IMR-90 (cell line): ENCODE results near the gene GALC. TPM values are rescaled to one million over a fixed set of nuclear protein-coding genes. Genes with fewer than 3 reads are reported as not detected.

Experiments used
- ATAC-seq: fragments of 200-7000 bp; cut with Tn5 transposase; 2 replicates; pipeline ENCODE4 v1.9.1; 2020; ENCODE audit warnings: low read depth, mild to moderate bottlenecking, moderate library complexity
- BruUV-seq: library from RNA; stranded (reverse); fragments of 400-500 nt; replicated peaks from 2 replicates; lab custom pipeline; 2021; lab: Mats Ljungman, UMichigan
- CTCF ChIA-PET: fragments of 300-600 bp; formaldehyde crosslinking; extraction: SDS; loops from one replicate; lab custom pipeline; 2021; ENCODE audit warnings: antibody characterized with exemption; lab: Yijun Ruan, JAX
- POLR2A ChIA-PET: fragments of 300-600 bp; sonication (Branson Sonifier 250); formaldehyde crosslinking; loops from one replicate; lab custom pipeline; 2022; ENCODE audit warnings: antibody characterized with exemption; ENCODE audit not compliant: unreplicated experiment; lab: Charles Lee
- DNase-seq: peaks from one replicate; pipeline ENCODE4 v3.0.0; 2013
- H2AFZ ChIP-seq: replicated peaks from 2 replicates; pipeline ENCODE3; 2013; ENCODE audit warnings: low read length, mild to moderate bottlenecking; ENCODE audit not compliant: poor library complexity
- H2AK5ac ChIP-seq: 2 replicates; pipeline ENCODE4 v1.6.1; 2013; ENCODE audit warnings: low read depth, low read length, inconsistent platforms
- H2AK9ac ChIP-seq: replicated peaks from 2 replicates; pipeline ENCODE3; 2013; ENCODE audit warnings: mild to moderate bottlenecking, low read depth, low read length, moderate library complexity; ENCODE audit not compliant: poor library complexity
- H2BK120ac ChIP-seq: 2 replicates; pipeline ENCODE4 v1.6.1; 2013; ENCODE audit warnings: low read depth, low read length, inconsistent platforms
- H2BK15ac ChIP-seq: 3 replicates; pipeline ENCODE4 v1.6.1; 2013; ENCODE audit warnings: low read depth, low read length, inconsistent platforms
- H2BK20ac ChIP-seq: 2 replicates; pipeline ENCODE4 v1.6.1; 2013; ENCODE audit warnings: low read depth, mild to moderate bottlenecking, inconsistent platforms, low read length, moderate library complexity
- H2BK5ac ChIP-seq: 2 replicates; pipeline ENCODE4 v1.6.1; 2013; ENCODE audit warnings: mild to moderate bottlenecking, low read depth, low read length, inconsistent platforms; ENCODE audit not compliant: poor library complexity, severe bottlenecking
- H3K14ac ChIP-seq: replicated peaks from 2 replicates; pipeline ENCODE4 v1.6.1; 2013; ENCODE audit warnings: low read depth, low read length, inconsistent platforms
- H3K18ac ChIP-seq: 2 replicates; pipeline ENCODE4 v1.6.1; 2013; ENCODE audit warnings: low read depth, low read length, control low read depth
- H3K23ac ChIP-seq: 2 replicates; pipeline ENCODE4 v1.6.1; 2013; ENCODE audit warnings: low read depth, low read length, inconsistent platforms
- H3K27ac ChIP-seq: 2 replicates; pipeline ENCODE4 v1.5.1; 2013; ENCODE audit warnings: mild to moderate bottlenecking, control low read depth, low read length; ENCODE audit not compliant: insufficient read depth
- H3K27me3 ChIP-seq: 2 replicates; pipeline ENCODE4 v1.6.1; 2013; ENCODE audit warnings: low read length; ENCODE audit not compliant: control insufficient read depth, insufficient read depth
- H3K36me3 ChIP-seq: 2 replicates; pipeline ENCODE4 v1.6.1; 2013; ENCODE audit warnings: low read length, mixed read lengths; ENCODE audit not compliant: control insufficient read depth, insufficient read depth
- H3K4ac ChIP-seq: 2 replicates; pipeline ENCODE4 v1.6.1; 2013; ENCODE audit warnings: low read depth, low read length, inconsistent platforms
- H3K4me1 ChIP-seq: 2 replicates; pipeline ENCODE4 v1.6.1; 2013; ENCODE audit warnings: low read length, mixed read lengths; ENCODE audit not compliant: control insufficient read depth, insufficient read depth
- H3K4me2 ChIP-seq: 2 replicates; pipeline ENCODE4 v1.6.1; 2013; ENCODE audit warnings: low read depth, mild to moderate bottlenecking, control low read depth, low read length, moderate library complexity
- H3K4me3 ChIP-seq: 2 replicates; pipeline ENCODE4 v1.5.1; 2013; ENCODE audit warnings: low read depth, mild to moderate bottlenecking, control low read depth, low read length, moderate library complexity; ENCODE audit not compliant: insufficient read depth
- H3K56ac ChIP-seq: 2 replicates; pipeline ENCODE4 v1.6.1; 2013; ENCODE audit warnings: low read length, inconsistent platforms; ENCODE audit not compliant: insufficient read depth; ENCODE audit errors: extremely low read depth
- H3K79me1 ChIP-seq, 2 experiments: 2 replicates each; pipeline ENCODE4 v1.6.1; 2013; ENCODE audit warnings: low read length in 2 of 2, inconsistent platforms in 1 of 2, low read depth in 1 of 2
- H3K9ac ChIP-seq: 2 replicates; pipeline ENCODE4 v1.6.1; 2013; ENCODE audit warnings: low read depth, low read length, control low read depth
- H3K9me1 ChIP-seq: 2 replicates; pipeline ENCODE4 v1.6.1; 2013; ENCODE audit warnings: low read length, inconsistent platforms; ENCODE audit not compliant: insufficient read depth
- H3K9me3 ChIP-seq: 2 replicates; pipeline ENCODE4 v1.6.1; 2013; ENCODE audit warnings: low read length; ENCODE audit not compliant: control insufficient read depth, insufficient read depth
- H4K20me1 ChIP-seq: 2 replicates; pipeline ENCODE4 v1.6.1; 2013; ENCODE audit warnings: low read length, inconsistent platforms; ENCODE audit not compliant: insufficient read depth
- H4K5ac ChIP-seq: 2 replicates; pipeline ENCODE4 v1.6.1; 2013; ENCODE audit warnings: mild to moderate bottlenecking, low read depth, low read length, control low read depth
- H4K8ac ChIP-seq, 2 experiments: 2 replicates each; pipeline ENCODE4 v1.6.1; 2013; ENCODE audit warnings: low read depth in 2 of 2, low read length in 2 of 2, control low read depth in 1 of 2, inconsistent platforms in 1 of 2
- H4K91ac ChIP-seq: 2 replicates; pipeline ENCODE4 v1.6.1; 2013; ENCODE audit warnings: low read depth, low read length, inconsistent platforms; ENCODE audit not compliant: insufficient read depth
- BHLHE40 ChIP-seq: fragments of 150-350 bp; IDR thresholded peaks from 2 replicates; pipeline ENCODE4 v1.6.1; 2016; ENCODE audit warnings: mild to moderate bottlenecking, low read depth, low read length
- CEBPB ChIP-seq: IDR thresholded peaks from 2 replicates; pipeline ENCODE4 v1.6.1; 2012; ENCODE audit warnings: low read depth, low read length, improper control_type of control experiment
- CHD1 ChIP-seq: IDR thresholded peaks from 2 replicates; pipeline ENCODE4 v1.6.1; 2012; ENCODE audit warnings: low read depth, low read length, improper control_type of control experiment
- CTCF ChIP-seq: conservative IDR thresholded peaks from 2 replicates; pipeline ENCODE4 v1.5.1; 2012; ENCODE audit warnings: mild to moderate bottlenecking, low read depth, low read length, improper control_type of control experiment
- FOS ChIP-seq: fragments of 150-350 bp; IDR thresholded peaks from 2 replicates; pipeline ENCODE4 v1.6.1; 2016; ENCODE audit warnings: low read depth, low read length
- MAFK ChIP-seq: IDR thresholded peaks from 2 replicates; pipeline ENCODE4 v1.6.1; 2012; ENCODE audit warnings: low read depth, low read length, improper control_type of control experiment
- MAZ ChIP-seq: IDR thresholded peaks from 2 replicates; pipeline ENCODE4 v1.6.1; 2012; ENCODE audit warnings: low read depth, mild to moderate bottlenecking, low read length, improper control_type of control experiment, moderate library complexity, borderline replicate concordance
- MXI1 ChIP-seq: IDR thresholded peaks from 2 replicates; pipeline ENCODE4 v1.6.1; 2012; ENCODE audit warnings: low read depth, mild to moderate bottlenecking, low read length, moderate library complexity, borderline replicate concordance
- NFE2L2 ChIP-seq: fragments of 150-350 bp; IDR thresholded peaks from 2 replicates; pipeline ENCODE4 v1.6.1; 2016; ENCODE audit warnings: low read depth, mild to moderate bottlenecking, low read length
- POLR2A ChIP-seq: IDR thresholded peaks from 2 replicates; pipeline ENCODE4 v1.6.1; 2012; ENCODE audit warnings: mild to moderate bottlenecking, low read depth, low read length
- RAD21 ChIP-seq: IDR thresholded peaks from 2 replicates; pipeline ENCODE4 v1.6.1; 2012; ENCODE audit warnings: low read length, improper control_type of control experiment
- RCOR1 ChIP-seq: IDR thresholded peaks from 2 replicates; pipeline ENCODE4 v1.6.1; 2012; ENCODE audit warnings: mild to moderate bottlenecking, low read length, improper control_type of control experiment; ENCODE audit not compliant: insufficient replicate concordance
- RFX5 ChIP-seq: IDR thresholded peaks from 2 replicates; pipeline ENCODE4 v1.8.0; 2012; ENCODE audit warnings: low read depth, mild to moderate bottlenecking, low read length, moderate library complexity
- SMC3 ChIP-seq: fragments of 150-350 bp; IDR thresholded peaks from 2 replicates; pipeline ENCODE4 v1.6.1; 2016; ENCODE audit warnings: low read depth, mild to moderate bottlenecking, antibody characterized with exemption, low read length, moderate library complexity
- USF2 ChIP-seq: fragments of 150-350 bp; IDR thresholded peaks from 2 replicates; pipeline ENCODE4 v1.6.1; 2017; ENCODE audit warnings: mild to moderate bottlenecking, antibody characterized with exemption, low read length, low read depth
- WGBS, 2 experiments: methylation state at CpG; one replicate each; pipeline versions ENCODE4 v1.1.5 to v1.1.7; 2013; ENCODE audit warnings: missing lambda C conversion rate in 2 of 2; ENCODE audit not compliant: insufficient read length in 1 of 2; ENCODE audit errors: extremely low coverage in 2 of 2; 5-methylcytosine and 5-hydroxymethylcytosine counted together
- dilution Hi-C: fragments of 300-500 bp; cut with HindIII; formaldehyde crosslinking; loops from one replicate; pipeline ENCODE4 v1.14.3; 2018; ENCODE audit warnings: low sequenced_read_pairs; ENCODE audit not compliant: unreplicated experiment
- in situ Hi-C: fragments of 300-500 bp; cut with MboI; formaldehyde crosslinking; loops from 3 replicates; pipeline ENCODE4 v1.14.3; 2019; ENCODE audit warnings: low sequenced_read_pairs, inconsistent platforms, mixed read lengths
- intact Hi-C: fragments of 100-400 bp; cut with micrococcal nuclease; formaldehyde crosslinking; loops from 2 replicates; pipeline ENCODE4 v1.10.0; 2022
- polyA plus RNA-seq, 3 experiments: library from polyadenylated mRNA; depleted of rRNA; stranded (reverse); fragments of >200 nt; gene quantifications; 2 replicates each; pipeline ENCODE4 v1.2.3, GENCODE V29; 2012; ENCODE audit warnings: low replicate concordance in 1 of 3
- total RNA-seq: library from RNA; depleted of rRNA; stranded (reverse); fragments of >200 nt; gene quantifications from 2 replicates; pipeline ENCODE4 v1.2.3, GENCODE V29; 2012
- TF ChIP-seq, protein P1 (sequence below): fragments of 150-350 bp; IDR thresholded peaks from 2 replicates; pipeline ENCODE4 v1.6.1; 2016; ENCODE audit warnings: low read depth, mild to moderate bottlenecking, low read length, moderate library complexity, borderline replicate concordance

GALC gene
- total and polyA plus RNA-seq, 2 of the 4 experiments (the other 2 are of a cell fraction), result 6.3 to 7.9 TPM

GRCh38 chr14:88037325-88037724, 44.3 kb upstream of the GALC start:
- no peak overlapping the region for H2BK15ac ChIP-seq
- ChIA-PET CTCF (no interaction called here), POLR2A (no interaction called here)
- DNase-seq, result no peak
- no peak overlapping the region for H4K91ac ChIP-seq
- no peak overlapping the region for H3K4me3 ChIP-seq
- H4K20me1 ChIP-seq, result no peaks in the 10 kb centered on the region
- H3K9ac ChIP-seq, result no peak overlapping the region
- H4K8ac ChIP-seq, result no peak overlapping the region
- H2AK9ac ChIP-seq, result no peak overlapping the region
- dilution Hi-C loops, result no loop called here
- no peak overlapping the region for H2AFZ ChIP-seq
- no peak overlapping the region for H2BK5ac ChIP-seq
- H3K9me1 ChIP-seq, result no peaks in the 10 kb centered on the region
- no peak for ATAC-seq
- no peak overlapping the region for H2BK120ac ChIP-seq
- intact Hi-C loops, result no loop called here
- H3K14ac ChIP-seq, result no peak overlapping the region
- no peaks in the 10 kb centered on the region for H3K4me1 ChIP-seq
- BruUV-seq, result no TSS peak
- no peaks in the 10 kb centered on the region for H3K9me3 ChIP-seq
- no peak overlapping the region for H3K27ac ChIP-seq
- no peak overlapping the region for H3K4me2 ChIP-seq
- no peaks in the 10 kb centered on the region for H3K27me3 ChIP-seq
- TF ChIP-seq NFE2L2, result no peak
- no peak for TF ChIP-seq RFX5
- no peak for TF ChIP-seq CHD1
- no peak for TF ChIP-seq CTCF
- no peak for TF ChIP-seq BHLHE40
- no peak for TF ChIP-seq FOS
- TF ChIP-seq POLR2A, result no peak
- TF ChIP-seq RAD21, result no peak
- no peak for TF ChIP-seq RCOR1
- no peak for TF ChIP-seq MAZ
- TF ChIP-seq, protein P1, sequence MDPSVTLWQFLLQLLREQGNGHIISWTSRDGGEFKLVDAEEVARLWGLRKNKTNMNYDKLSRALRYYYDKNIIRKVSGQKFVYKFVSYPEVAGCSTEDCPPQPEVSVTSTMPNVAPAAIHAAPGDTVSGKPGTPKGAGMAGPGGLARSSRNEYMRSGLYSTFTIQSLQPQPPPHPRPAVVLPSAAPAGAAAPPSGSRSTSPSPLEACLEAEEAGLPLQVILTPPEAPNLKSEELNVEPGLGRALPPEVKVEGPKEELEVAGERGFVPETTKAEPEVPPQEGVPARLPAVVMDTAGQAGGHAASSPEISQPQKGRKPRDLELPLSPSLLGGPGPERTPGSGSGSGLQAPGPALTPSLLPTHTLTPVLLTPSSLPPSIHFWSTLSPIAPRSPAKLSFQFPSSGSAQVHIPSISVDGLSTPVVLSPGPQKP, result no peak
- no peak for TF ChIP-seq USF2
- no peak for TF ChIP-seq SMC3
- no peak for TF ChIP-seq CEBPB
- TF ChIP-seq MXI1, result no peak
- no peak for TF ChIP-seq MAFK
- no CpG with 5 or more reads among the region's 1 CpG for WGBS, 2 experiments
- no peak overlapping the region for H2AK5ac ChIP-seq
- no peak overlapping the region for H3K23ac ChIP-seq
- H3K18ac ChIP-seq, result no peak overlapping the region
- in situ Hi-C loops, result no loop called here
- no peak overlapping the region for H2BK20ac ChIP-seq
- no peaks in the 10 kb centered on the region for H3K79me1 ChIP-seq
- no peak overlapping the region for H3K56ac ChIP-seq
- no peak overlapping the region for H3K4ac ChIP-seq
- H4K5ac ChIP-seq, result no peak overlapping the region
- no peaks in the 10 kb centered on the region for H3K36me3 ChIP-seq
